HG03460 (cell line): ENCODE results near the gene DRD2.

Source experiments
- ATAC-seq: cut with Tn5 transposase; IDR thresholded peaks from one replicate; pipeline ENCODE4 v1.9.1; 2021; ENCODE audit not compliant: unreplicated experiment

Gene DRD2

DNA sequence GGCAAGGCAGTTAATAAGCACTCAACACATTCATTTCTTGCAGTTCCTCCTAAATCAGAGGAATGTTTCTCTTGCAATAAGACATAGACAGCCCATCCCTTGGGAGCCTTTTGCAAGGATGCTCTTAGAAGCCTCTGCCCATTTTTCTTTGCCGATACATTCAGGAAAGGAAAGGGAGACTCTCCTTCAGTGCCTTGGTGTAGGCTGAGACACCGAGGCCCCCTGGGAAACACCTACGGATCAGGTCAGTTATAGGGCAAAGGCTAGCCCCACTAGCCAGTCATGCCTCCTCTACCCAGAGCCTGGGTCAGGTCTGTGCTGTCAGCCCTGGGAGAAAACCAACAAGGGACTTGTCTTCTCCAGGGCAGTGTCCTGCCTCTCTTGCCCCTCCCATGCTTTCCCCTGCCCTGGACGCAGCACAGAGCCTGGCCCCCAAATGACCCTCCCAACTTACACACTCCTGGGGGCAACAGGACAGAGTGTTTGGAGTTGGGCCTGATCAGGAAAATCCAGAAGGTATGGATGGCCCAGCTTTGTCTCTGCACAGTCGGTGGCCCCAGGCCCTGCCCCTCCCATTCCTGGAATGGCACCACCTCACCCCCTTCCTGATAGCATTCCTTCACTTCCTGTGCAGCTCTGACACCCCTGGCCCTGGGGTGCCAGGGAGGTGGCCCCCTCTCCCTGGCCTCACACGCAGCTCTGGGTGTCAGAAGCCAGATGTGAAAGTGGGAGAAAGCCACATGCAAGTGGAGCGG lies 69.3 kb downstream of the DRD2 start:
- no peak for ATAC-seq

GRCh38 chr11:113404859-113405430 lies 70.3 kb downstream of the DRD2 start:
- ATAC-seq = no peak

DNA sequence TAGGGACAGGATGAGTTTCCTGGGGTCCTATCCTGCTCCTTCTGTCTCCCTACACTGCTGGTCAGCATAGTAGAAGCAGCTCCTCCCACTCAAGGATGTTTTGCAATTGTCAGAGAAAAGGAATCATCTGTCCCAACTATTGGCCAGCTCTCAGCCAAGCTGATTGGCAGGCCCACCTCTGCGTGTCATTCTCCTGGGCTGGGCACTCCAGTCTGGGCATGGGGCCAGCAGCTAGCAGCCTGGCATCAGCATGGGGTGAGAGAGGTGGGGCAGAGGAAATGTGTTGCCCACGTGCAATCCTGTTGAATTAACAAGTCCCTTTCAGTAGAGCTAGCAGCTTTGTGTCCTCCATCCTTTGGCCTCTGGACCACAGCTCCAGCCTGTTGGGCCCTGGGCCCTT lies 73.5 kb downstream of the DRD2 start:
- ATAC-seq = no peak

- ATAC-seq = no peak
Observed at GRCh38 chr11:113400631-113401230, 74.5 kb downstream of the DRD2 start.

DNA sequence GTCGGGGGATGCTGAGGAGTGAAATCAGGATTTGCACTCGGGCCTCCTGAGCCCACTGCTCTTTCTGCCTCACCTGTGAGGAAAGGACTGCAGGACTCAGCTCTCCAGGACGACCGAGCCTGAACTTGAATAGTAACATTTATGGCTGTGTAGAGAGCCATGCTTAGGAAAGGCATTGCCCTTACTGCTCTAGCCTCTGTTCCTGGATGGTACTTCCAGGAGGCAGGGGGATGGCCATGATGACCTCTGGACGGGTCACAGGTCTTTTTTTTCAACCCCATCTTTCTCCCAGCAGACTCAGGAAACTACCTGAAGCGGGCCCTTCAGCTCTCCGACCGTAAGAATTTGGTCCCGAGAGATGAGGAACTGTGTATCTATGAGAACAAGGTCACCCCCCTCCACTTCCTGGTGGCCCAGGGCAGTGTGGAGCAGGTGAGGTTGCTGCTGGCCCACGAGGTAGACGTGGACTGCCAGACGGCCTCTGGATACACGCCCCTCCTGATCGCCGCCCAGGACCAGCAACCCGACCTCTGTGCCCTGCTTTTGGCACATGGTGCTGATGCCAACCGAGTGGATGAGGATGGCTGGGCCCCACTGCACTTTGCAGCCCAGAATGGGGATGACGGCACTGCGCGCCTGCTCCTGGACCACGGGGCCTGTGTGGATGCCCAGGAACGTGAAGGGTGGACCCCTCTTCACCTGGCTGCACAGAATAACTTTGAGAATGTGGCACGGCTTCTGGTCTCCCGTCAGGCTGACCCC lies 76.3 kb downstream of the DRD2 start:
- ATAC-seq = no peak

- no peak for ATAC-seq
Observed at GRCh38 chr11:113397821-113398220, 77.4 kb downstream of the DRD2 start.

GRCh38 chr11:113397212-113397611 lies 78.0 kb downstream of the DRD2 start:
- no peak for ATAC-seq

GRCh38 chr11:113396690-113397089 lies 78.5 kb downstream of the DRD2 start:
- ATAC-seq = no peak

DNA sequence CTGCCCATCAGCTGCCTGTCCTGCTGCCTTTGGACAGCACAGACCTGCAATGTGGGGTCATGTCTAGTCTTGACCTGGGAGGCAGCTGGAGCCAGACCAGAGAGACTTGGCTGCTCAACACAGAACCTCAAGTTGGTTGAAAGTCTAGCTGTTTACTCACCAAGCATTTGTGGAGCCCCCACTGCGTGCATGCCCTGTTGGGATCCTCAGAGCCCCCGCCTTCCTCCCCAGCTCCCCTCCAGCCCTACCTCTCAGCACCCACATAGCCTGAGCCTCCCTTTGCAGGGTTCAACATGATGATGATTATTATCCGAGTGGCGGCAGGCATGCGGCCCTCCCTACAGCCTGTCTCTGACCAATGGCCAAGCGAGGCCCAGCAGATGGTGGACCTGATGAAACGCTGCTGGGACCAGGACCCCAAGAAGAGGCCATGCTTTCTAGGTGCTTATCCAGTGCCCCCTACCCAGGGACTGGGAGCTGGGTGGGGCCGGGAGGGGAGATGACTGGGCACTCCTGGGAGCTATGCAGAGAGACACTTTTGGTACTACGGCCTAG lies 79.3 kb downstream of the DRD2 start:
- no peak for ATAC-seq

DNA sequence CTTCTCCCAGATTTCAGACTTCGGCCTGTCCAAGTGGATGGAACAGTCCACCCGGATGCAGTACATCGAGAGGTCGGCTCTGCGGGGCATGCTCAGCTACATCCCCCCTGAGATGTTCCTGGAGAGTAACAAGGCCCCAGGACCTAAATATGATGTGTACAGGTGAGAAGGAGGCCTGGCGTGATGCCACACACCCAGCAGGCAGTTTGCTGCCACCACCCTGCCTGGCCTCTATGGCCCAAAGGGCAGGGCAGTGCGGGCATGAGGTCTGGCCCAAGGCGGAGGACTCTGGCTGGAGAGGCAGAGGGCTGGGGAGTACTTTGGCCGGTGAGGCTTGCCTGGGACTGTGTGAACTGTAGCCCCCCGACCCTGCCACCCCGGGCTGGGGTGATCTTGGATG lies 80.3 kb downstream of the DRD2 start:
- ATAC-seq = no peak

DNA sequence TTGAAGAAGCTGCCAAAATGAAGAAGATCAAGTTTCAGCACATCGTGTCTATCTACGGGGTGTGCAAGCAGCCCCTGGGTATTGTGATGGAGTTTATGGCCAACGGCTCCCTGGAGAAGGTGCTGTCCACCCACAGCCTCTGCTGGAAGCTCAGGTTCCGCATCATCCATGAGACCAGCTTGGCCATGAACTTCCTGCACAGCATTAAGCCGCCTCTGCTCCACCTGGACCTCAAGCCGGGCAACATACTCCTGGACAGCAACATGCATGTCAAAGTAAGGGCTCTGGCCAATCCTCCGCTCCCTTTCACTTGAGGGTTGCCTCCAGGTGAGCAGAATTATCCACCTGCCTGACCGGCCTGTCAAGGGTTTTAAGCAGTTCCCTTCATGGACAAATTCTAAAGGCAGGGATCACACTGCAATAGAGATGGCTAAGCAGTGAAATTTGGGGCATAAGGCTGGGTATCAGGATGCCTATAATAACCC lies 81.7 kb downstream of the DRD2 start:
- no peak for ATAC-seq

- no peak for ATAC-seq
Observed at GRCh38 chr11:113392236-113392921, 82.8 kb downstream of the DRD2 start.

- no peak for ATAC-seq
Observed at GRCh38 chr11:113389272-113389671, 85.9 kb downstream of the DRD2 start.

- ATAC-seq = no peak
Observed at GRCh38 chr11:113387605-113388211, 87.5 kb downstream of the DRD2 start, which contains the start of gene ANKK1. TSS of gene ANKK1 (plus strand) at chr11:113387779. CDS start at chr11:113387885, 106 bp downstream.

- no peak for ATAC-seq
Observed at GRCh38 chr11:113386866-113387265, 88.3 kb downstream of the DRD2 start.

- no peak for ATAC-seq
Observed at GRCh38 chr11:113385749-113386148, 89.4 kb downstream of the DRD2 start.

GRCh38 chr11:113384551-113384950 lies 90.6 kb downstream of the DRD2 start:
- ATAC-seq = no peak

DNA sequence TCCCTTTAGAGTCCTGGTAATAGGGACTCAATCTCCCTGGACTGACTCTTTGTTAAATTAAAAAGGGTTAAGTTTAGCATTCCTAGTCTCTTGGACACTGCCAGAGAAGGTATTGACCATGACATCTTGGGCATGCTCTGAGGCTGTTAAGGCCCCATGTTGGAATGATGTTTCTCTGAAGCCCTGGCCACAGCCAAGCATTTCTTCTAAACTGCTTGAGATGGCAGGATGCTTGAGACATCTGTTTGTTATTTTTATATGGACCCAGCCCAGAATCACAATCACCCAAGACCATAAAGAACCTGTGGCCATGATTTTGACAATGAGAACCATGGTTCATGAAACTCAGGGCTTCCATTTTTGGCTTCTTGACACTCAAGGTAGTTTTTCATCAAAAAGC lies 93.1 kb downstream of the DRD2 start:
- ATAC-seq = no peak

DNA sequence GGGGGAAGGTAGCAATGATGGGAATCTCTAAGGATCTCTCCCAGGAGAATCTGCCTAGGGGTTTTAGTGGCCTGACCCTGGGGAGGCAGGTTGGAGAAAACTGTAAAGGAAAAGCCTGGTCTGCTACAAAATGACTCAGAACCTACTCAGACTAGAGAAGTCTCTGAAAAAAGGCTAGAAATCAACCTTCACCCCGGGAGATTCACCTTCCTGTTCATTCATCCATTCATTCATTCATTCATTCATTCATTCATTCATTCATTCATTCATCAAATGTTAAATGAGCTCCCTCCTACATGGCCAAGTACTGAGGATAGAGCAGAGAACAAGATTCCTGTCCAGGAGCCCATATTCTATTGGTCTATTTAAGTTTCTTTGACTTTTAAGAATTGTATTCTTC lies 96.5 kb downstream of the DRD2 start:
- no peak for ATAC-seq
